CD4-positive, alpha-beta memory T cell (primary cell): Measurements from ENCODE around the gene ITGB1BP1. TPM values are rescaled to one million over a fixed set of nuclear protein-coding genes. Genes with fewer than 3 reads are reported as not detected.

Source experiments
- CTCF ChIA-PET: fragments of 350-600 bp; sonication (Branson Sonifier 250); formaldehyde crosslinking; loops from one replicate; lab custom pipeline; 2021; ENCODE audit warnings: inconsistent platforms; ENCODE audit not compliant: partially characterized antibody; lab: Charles Lee
- POLR2A ChIA-PET: fragments of 350-600 bp; sonication (Branson Sonifier 250); formaldehyde crosslinking; loops from one replicate; lab custom pipeline; 2021; ENCODE audit not compliant: partially characterized antibody; lab: Charles Lee
- DNase-seq, 5 donors: peaks; one replicate each; pipeline versions ENCODE4 v3.0.0 to v3.0.0-alpha.2; 2020 to 2022; ENCODE audit warnings: mixed read lengths in 1 of 5
- H3K27ac ChIP-seq: one replicate; pipeline ENCODE4 v1.7.0; 2013; ENCODE audit warnings: low read depth, low read length
- H3K27me3 ChIP-seq: 2 replicates; pipeline ENCODE4 v1.7.0; 2013; ENCODE audit warnings: mild to moderate bottlenecking, low read length, moderate library complexity; ENCODE audit not compliant: insufficient read depth
- H3K36me3 ChIP-seq: 2 replicates; pipeline ENCODE4 v1.7.0; 2013; ENCODE audit warnings: mild to moderate bottlenecking, low read length, moderate library complexity; ENCODE audit not compliant: insufficient read depth
- H3K4me1 ChIP-seq: 2 replicates; pipeline ENCODE4 v1.7.0; 2013; ENCODE audit warnings: mild to moderate bottlenecking, low read length, moderate library complexity; ENCODE audit not compliant: insufficient read depth
- H3K4me3 ChIP-seq, 2 donors: one replicate each; pipeline ENCODE4 v1.7.0; 2013; ENCODE audit warnings: low read length in 2 of 2, mild to moderate bottlenecking in 1 of 2
- H3K9me3 ChIP-seq, 2 donors: one replicate each; pipeline ENCODE4 v1.7.0; 2013; ENCODE audit warnings: low read length in 2 of 2, control low read depth in 1 of 2; ENCODE audit not compliant: control insufficient read depth in 1 of 2
- H3K27ac Mint-ChIP-seq, 7 donors: one replicate each; pipeline ENCODE4 v1.8.0; 2020 to 2021; ENCODE audit warnings: mixed read lengths in 7 of 7, mild to moderate bottlenecking in 6 of 7, inconsistent platforms in 3 of 7, moderate library complexity in 3 of 7
- H3K27me3 Mint-ChIP-seq, 2 donors: one replicate each; pipeline ENCODE4 v1.8.0; 2020 to 2021; ENCODE audit warnings: mixed read lengths in 2 of 2
- H3K36me3 Mint-ChIP-seq, 2 donors: one replicate each; pipeline ENCODE4 v1.8.0; 2020 to 2021; ENCODE audit warnings: mixed read lengths in 2 of 2, inconsistent platforms in 1 of 2, mild to moderate bottlenecking in 1 of 2
- H3K4me1 Mint-ChIP-seq, 4 donors: one replicate each; pipeline ENCODE4 v1.8.0; 2020 to 2021; ENCODE audit warnings: mixed read lengths in 4 of 4, mild to moderate bottlenecking in 1 of 4
- H3K4me3 Mint-ChIP-seq, 8 donors: one replicate each; pipeline ENCODE4 v1.8.0; 2020 to 2021; ENCODE audit warnings: mixed read lengths in 8 of 8, mild to moderate bottlenecking in 7 of 8, moderate library complexity in 6 of 8, inconsistent platforms in 3 of 8
- H3K9me3 Mint-ChIP-seq, 8 donors: one replicate each; pipeline ENCODE4 v1.8.0; 2020 to 2021; ENCODE audit warnings: mixed read lengths in 8 of 8, mild to moderate bottlenecking in 5 of 8, inconsistent platforms in 3 of 8, moderate library complexity in 1 of 8
- intact Hi-C: fragments of 100-400 bp; cut with micrococcal nuclease; formaldehyde crosslinking; loops from one replicate; pipeline ENCODE4 v1.15.1; 2023
- polyA plus RNA-seq, 2 donors: library from polyadenylated mRNA; unstranded; fragments of 300-500 nt; fragmentation: Illumina TruSeq; gene quantifications; one replicate each; pipeline ENCODE4 v1.2.3, GENCODE V29; 2021
- total RNA-seq, 2 experiments: library from RNA; stranded (reverse); gene quantifications; one replicate each; pipeline ENCODE4 v1.2.3, GENCODE V29; 2021

Gene ITGB1BP1
- total and polyA plus RNA-seq, 4 experiments from 2014 or later, result 55.1 to 161 (median 90.0) TPM

DNA sequence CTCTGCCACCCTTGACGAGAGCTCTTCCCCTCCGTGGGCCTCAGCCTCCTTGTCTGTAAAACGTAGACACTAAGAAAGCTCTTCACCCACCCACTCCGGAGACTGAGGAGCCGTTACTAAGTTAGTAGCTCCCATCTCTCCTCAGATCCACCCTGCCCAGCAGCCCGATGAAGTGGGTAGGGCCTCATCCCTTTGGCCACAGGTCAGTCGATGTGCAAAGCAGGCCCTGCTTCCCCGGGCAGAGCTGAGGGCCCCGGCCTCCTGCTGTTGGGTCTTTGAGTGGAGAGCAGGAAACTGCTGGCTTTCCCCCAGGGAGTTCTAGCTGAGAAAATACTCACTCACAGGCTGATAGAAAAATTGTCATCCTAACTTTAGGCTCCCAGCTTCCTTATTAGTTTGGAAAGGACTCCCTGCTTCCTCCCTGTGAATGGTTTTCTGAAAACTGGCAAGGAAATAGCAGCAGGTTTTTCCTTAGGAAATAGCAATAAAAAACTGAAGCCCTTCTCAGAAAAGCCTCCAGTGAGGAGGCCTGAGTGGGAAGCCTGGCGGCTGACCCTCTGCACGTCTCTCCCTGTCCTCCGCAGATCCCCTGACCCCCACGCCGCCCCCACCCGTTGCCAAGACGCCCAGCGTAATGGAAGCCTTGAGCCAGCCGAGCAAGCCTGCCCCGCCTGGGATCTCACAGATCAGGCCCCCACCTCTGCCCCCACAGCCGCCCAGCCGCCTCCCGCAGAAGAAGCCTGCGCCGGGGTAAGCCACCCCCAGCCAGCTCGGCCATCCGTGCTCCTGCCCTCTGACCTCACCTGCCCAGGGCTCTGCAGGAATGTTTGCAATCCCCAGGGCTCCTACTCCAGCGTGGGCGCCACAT lies 30.2 kb downstream of the ITGB1BP1 start:
- Mint-ChIP-seq H3K9me3 (no peaks in the 10 kb centered on the region), H3K27ac (no peak overlapping the region), H3K36me3 (no peaks in the 10 kb centered on the region), H3K4me1 (no peaks in the 10 kb centered on the region), H3K27me3 (no peaks in the 10 kb centered on the region), H3K4me3 (no peak overlapping the region)
- no peak for DNase-seq
- Histone ChIP-seq H3K4me1 (no peaks in the 10 kb centered on the region), H3K27ac (no peak overlapping the region), H3K36me3 (no peaks in the 10 kb centered on the region), H3K4me3 (no peak overlapping the region), H3K27me3 (no peaks in the 10 kb centered on the region), H3K9me3 (no peaks in the 10 kb centered on the region)
- intact Hi-C loops, result no loop called here
- ChIA-PET POLR2A (no interaction called here), CTCF (no interaction called here)

DNA sequence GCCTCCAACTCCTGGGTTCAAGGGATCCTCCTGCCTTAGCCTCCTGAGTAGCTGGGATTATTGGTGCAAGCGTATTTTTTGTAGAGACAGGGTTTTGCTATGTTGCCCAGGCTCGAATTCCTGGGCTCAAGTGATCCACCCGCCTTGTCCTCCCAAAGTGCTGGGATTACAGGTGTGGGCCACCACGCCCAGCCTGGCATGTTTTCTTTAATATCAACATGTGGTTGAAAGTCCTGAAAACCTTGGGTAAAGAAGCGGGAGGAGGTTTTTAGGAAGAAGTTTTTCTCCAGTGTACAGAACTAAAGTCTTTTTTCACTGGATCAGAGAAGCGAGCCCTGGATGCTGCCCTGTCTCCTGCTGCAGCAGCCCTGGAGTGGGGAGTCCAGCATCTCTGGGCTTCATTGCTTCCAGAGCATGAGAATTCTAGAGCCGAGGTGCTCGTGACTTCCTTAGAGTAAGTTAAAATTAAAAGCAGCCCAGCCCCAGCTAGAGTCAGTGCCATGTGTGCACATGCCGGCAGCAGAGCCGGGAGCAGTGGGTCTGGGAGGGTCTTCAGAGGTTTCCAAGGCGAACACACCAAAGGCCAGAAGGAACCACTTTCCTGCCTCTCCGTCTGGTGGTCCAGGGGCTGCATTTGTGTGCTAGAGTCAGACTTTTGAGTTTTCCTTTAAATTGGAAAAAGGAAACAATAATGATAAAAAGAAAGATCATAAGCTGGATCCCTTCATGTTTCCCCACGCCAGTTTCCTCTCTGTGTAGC lies 31.2 kb downstream of the ITGB1BP1 start:
- no peaks in the 10 kb centered on the region for H3K9me3 Mint-ChIP-seq
- ChIA-PET CTCF (no interaction called here), POLR2A (no interaction called here)
- no peaks in the 10 kb centered on the region for H3K36me3 ChIP-seq
- H3K27me3 Mint-ChIP-seq, result no peaks in the 10 kb centered on the region
- intact Hi-C loops, result no loop called here
- H3K36me3 Mint-ChIP-seq, result no peaks in the 10 kb centered on the region
- H3K4me1 ChIP-seq, result no peaks in the 10 kb centered on the region
- DNase-seq, result no peak
- H3K4me3 ChIP-seq, result no peak overlapping the region
- no peaks in the 10 kb centered on the region for H3K27me3 ChIP-seq
- H3K9me3 ChIP-seq, result no peaks in the 10 kb centered on the region
- H3K27ac ChIP-seq, result no peak overlapping the region
- H3K4me3 Mint-ChIP-seq, result no peak overlapping the region
- no peak overlapping the region for H3K27ac Mint-ChIP-seq
- H3K4me1 Mint-ChIP-seq, result no peaks in the 10 kb centered on the region

DNA sequence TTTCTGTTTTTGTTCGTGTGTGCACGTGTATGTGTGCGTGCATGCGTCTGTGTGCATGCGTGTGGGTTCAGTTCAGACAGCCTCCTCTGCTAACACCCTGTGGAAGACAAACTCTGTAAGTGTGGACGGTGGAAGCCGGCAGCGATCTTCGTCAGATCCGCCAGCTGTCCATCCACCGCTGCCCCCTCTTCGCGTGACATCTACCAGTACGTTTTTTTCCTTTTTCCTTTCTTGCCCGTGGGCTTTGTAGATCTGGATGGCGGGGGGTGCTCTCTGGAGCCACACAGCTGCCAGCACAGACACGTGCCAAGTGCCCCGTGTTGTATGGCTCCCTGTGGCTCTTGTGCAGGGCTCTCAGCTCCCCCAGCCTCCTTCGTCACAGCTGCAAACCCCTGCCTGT lies 32.3 kb downstream of the ITGB1BP1 start:
- Mint-ChIP-seq H3K4me1 (no peaks in the 10 kb centered on the region), H3K27ac (no peak overlapping the region), H3K27me3 (no peaks in the 10 kb centered on the region), H3K36me3 (no peaks in the 10 kb centered on the region), H3K9me3 (no peaks in the 10 kb centered on the region), H3K4me3 (no peak overlapping the region)
- Histone ChIP-seq H3K4me1 (no peaks in the 10 kb centered on the region), H3K4me3 (no peak overlapping the region), H3K9me3 (no peaks in the 10 kb centered on the region), H3K36me3 (no peaks in the 10 kb centered on the region), H3K27me3 (no peaks in the 10 kb centered on the region), H3K27ac (no peak overlapping the region)
- POLR2A ChIA-PET, result no interaction called here
- CTCF ChIA-PET, result no interaction called here
- intact Hi-C loops, result no loop called here
- DNase-seq, result no peak

DNA sequence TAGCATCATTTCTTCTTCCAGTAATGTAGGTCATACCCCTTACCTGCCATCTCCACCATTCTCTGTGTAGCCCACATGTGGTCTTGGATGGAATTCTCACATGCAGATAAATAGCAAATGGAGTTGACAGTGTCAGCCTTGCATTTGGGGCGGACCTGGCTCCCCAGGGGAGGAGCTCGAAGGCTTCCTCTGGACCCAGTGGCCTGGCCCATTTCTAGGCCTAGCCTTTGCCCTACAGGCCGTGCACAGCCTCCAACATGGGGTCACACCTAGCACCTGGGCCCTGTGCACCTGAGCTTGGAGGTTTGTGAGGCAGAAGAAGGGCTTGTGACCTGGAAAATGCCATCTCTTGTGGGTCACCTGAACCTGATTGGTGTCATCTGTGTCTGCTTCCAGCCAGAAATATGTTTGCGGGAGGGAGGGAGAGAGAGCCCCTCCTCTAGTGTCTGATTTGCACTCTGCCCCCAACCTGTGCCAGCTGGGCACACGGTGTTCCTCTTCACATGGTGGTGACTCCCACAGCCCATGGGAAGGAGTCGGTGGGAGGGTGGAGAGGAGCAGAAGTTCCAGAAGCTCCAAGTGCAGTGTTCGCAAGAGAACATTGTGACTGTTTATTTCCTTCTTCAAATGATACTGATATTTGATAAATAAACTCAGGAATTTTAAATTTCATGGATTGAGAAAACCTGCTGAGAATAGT lies 33.0 kb downstream of the ITGB1BP1 start:
- Mint-ChIP-seq H3K9me3 (no peaks in the 10 kb centered on the region), H3K27ac (no peak overlapping the region), H3K4me1 (no peaks in the 10 kb centered on the region), H3K4me3 (no peak overlapping the region), H3K27me3 (no peaks in the 10 kb centered on the region), H3K36me3 (no peaks in the 10 kb centered on the region)
- ChIA-PET POLR2A (no interaction called here), CTCF (no interaction called here)
- Histone ChIP-seq H3K27ac (no peak overlapping the region), H3K4me1 (no peaks in the 10 kb centered on the region), H3K36me3 (no peaks in the 10 kb centered on the region), H3K4me3 (no peak overlapping the region), H3K9me3 (no peaks in the 10 kb centered on the region), H3K27me3 (no peaks in the 10 kb centered on the region)
- intact Hi-C loops, result no loop called here
- DNase-seq, result no peak

DNA sequence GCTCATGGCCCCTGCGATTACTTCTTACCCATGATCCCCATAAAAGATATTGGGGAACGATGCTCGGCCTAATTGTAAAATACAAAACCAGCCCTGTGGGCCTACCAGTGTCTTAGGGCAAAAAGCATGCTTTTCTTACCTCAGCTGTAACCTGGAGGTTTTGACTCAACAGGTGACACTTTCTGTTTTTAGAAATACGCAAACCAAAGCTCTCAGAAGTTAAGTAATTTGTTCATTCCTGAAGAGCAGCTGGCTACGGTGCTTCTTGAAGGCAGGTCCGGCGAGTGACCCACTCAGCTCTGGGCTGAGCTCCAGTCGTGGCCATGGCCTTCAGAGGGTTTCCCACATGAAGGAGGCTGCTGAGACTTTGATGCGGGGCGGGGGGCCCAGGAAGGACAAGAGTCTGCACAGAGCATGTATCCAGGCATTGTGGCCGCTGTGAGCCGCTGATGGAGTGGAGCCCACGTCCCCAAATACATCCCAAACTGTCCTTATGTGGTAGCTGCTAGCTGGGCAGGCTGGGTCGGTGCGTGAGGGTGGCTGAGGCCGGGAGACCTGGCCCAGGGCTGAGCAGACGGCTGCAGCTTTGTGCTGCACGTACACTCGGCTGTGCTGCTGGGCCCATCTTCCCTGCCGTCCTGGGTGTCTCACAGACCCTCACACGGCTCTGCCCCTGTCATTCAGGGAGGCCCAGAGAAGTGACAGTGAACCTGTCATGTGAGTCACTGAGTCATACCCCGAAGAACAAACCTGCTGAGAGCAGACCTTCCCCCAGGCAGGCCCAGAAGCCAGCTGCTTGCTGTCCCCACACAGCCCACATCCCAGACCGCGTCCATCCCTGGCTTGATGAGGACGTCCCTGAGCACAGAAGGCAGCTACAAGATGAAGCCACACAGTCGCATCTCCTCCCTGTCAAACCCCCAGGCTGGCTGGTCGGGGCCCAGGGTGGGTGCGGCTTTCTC lies 34.1 kb downstream of the ITGB1BP1 start:
- Histone ChIP-seq H3K27me3 (no peaks in the 10 kb centered on the region), H3K9me3 (no peaks in the 10 kb centered on the region), H3K4me1 (no peaks in the 10 kb centered on the region), H3K27ac (no peak overlapping the region), H3K4me3 (no peak overlapping the region), H3K36me3 (no peaks in the 10 kb centered on the region)
- CTCF ChIA-PET, result no interaction called here
- Mint-ChIP-seq H3K36me3 (no peaks in the 10 kb centered on the region), H3K9me3 (no peaks in the 10 kb centered on the region), H3K27ac (no peak overlapping the region), H3K4me3 (no peak overlapping the region), H3K27me3 (no peaks in the 10 kb centered on the region), H3K4me1 (no peaks in the 10 kb centered on the region)
- POLR2A ChIA-PET, result no interaction called here
- DNase-seq, result no peak
- intact Hi-C loops, result no loop called here

DNA sequence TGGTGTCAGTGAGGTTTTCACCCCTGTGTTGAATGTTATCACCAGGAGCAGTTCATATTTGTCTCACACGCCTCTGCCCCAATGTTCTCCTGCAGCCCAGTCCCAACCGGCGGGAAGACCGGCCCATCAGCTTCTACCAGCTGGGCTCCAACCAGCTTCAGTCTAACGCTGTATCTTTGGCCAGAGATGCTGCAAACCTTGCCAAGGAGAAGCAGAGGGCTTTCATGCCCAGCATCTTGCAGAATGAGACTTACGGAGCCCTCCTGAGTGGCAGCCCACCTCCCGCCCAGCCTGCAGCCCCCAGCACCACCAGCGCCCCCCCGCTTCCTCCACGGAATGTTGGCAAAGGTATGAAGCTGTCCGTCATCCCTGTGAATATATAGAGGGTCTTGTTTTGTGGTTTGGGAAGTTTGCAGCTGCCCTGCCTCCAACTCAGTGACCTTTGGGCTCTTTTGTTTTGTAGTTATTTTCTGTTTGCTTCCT lies 35.1 kb downstream of the ITGB1BP1 start:
- H3K36me3 ChIP-seq, result no peaks in the 10 kb centered on the region

More for the DNA sequence above, 35.1 kb downstream of the ITGB1BP1 start:
- H3K27me3 Mint-ChIP-seq, result no peaks in the 10 kb centered on the region
- intact Hi-C loops, result no loop called here
- Histone ChIP-seq H3K9me3 (no peaks in the 10 kb centered on the region), H3K4me3 (no peak overlapping the region), H3K27ac (no peak overlapping the region), H3K27me3 (no peaks in the 10 kb centered on the region), H3K4me1 (no peaks in the 10 kb centered on the region)
- no peaks in the 10 kb centered on the region for H3K4me1 Mint-ChIP-seq
- CTCF ChIA-PET, result no interaction called here
- DNase-seq, result no peak
- no peaks in the 10 kb centered on the region for H3K9me3 Mint-ChIP-seq
- H3K36me3 Mint-ChIP-seq, result no peaks in the 10 kb centered on the region
- H3K27ac Mint-ChIP-seq, result no peak overlapping the region
- POLR2A ChIA-PET, result no interaction called here
- no peak overlapping the region for H3K4me3 Mint-ChIP-seq
